Osteocyte (in vitro differentiated cells): ENCODE measurements around the gene ETS1. TPM values are rescaled to one million over a fixed set of nuclear protein-coding genes. Genes with fewer than 3 reads are reported as not detected.
A peak's percentile ranks its signal among the peaks of the same experiment; 100 is the strongest.

Experiments
- DNase-seq: peaks from one replicate; pipeline ENCODE4 v3.0.0; 2021; ENCODE audit warnings: mixed read lengths; ENCODE audit not compliant: unreplicated experiment; ENCODE audit errors: extremely low spot score
- H3K27ac Mint-ChIP-seq: one replicate; pipeline ENCODE4 v1.8.0; 2021; ENCODE audit warnings: mild to moderate bottlenecking, mixed read lengths; ENCODE audit not compliant: unreplicated experiment
- H3K27me3 Mint-ChIP-seq: one replicate; pipeline ENCODE4 v1.8.0; 2021; ENCODE audit warnings: mixed read lengths; ENCODE audit not compliant: unreplicated experiment
- H3K36me3 Mint-ChIP-seq: one replicate; pipeline ENCODE4 v1.8.0; 2021; ENCODE audit warnings: mixed read lengths; ENCODE audit not compliant: unreplicated experiment
- H3K4me1 Mint-ChIP-seq: one replicate; pipeline ENCODE4 v1.8.0; 2021; ENCODE audit warnings: mixed read lengths; ENCODE audit not compliant: unreplicated experiment
- H3K4me3 Mint-ChIP-seq: one replicate; pipeline ENCODE4 v1.8.0; 2021; ENCODE audit warnings: mild to moderate bottlenecking, moderate library complexity, mixed read lengths; ENCODE audit not compliant: unreplicated experiment
- H3K9me3 Mint-ChIP-seq: one replicate; pipeline ENCODE4 v1.8.0; 2021; ENCODE audit warnings: mixed read lengths; ENCODE audit not compliant: unreplicated experiment
- total RNA-seq: library from RNA; stranded (reverse); gene quantifications from 2 replicates; pipeline ENCODE4 v1.2.1, GENCODE V29; 2021
- TF ChIP-seq, protein P1 (sequence below): fragments of 200-600 bp; sonication (generic); IDR thresholded peaks from 2 replicates; pipeline ENCODE4 v1.5.0; 2021; ENCODE audit warnings: antibody characterized with exemption, mild to moderate bottlenecking, moderate library complexity

The ETS1 gene
- total RNA-seq, 1 donor from 2014 or later: 77.9 TPM

DNA sequence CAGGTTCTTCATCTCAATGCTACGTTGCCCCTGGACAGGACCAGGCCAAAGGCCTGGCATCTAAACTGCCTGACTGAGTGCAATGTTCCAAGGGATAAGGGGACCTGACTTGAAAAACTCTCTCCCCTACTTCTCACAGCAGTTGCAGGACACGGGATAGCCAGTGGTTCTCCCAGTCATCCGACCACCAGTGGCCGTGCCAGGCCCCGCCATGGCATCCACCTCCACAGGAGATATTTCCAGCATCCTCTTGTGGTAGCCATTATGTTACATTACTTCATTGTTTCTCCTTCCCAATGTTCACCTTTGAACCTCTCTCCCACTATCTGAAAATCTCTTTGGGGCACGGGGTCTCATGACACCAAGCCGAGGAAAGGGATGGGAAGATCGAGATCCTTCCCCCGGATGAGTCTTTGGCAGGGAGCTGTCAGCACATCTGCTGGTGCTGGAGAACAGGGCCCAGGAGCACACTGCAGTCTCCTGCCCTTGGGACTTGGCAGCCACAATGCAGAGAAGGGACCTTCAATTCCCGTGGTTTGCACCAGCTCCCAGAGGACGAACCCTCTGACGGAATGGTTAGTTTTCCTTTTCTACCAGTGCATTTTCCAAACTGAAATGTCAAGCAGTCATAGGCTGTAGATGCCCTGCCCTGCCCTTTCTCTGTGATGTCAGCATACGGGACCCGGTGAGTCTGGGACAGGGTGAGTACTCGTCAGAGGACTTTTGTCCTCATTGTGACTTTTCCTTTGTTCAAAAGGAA, 121.2 kb downstream of the ETS1 start:
- H3K36me3 Mint-ChIP-seq: peaks cover 65% of the 10 kb centered on the region
- H3K27me3 Mint-ChIP-seq: no peaks in the 10 kb centered on the region
- H3K4me3 Mint-ChIP-seq: no peak overlapping the region
- TF ChIP-seq, protein P1, sequence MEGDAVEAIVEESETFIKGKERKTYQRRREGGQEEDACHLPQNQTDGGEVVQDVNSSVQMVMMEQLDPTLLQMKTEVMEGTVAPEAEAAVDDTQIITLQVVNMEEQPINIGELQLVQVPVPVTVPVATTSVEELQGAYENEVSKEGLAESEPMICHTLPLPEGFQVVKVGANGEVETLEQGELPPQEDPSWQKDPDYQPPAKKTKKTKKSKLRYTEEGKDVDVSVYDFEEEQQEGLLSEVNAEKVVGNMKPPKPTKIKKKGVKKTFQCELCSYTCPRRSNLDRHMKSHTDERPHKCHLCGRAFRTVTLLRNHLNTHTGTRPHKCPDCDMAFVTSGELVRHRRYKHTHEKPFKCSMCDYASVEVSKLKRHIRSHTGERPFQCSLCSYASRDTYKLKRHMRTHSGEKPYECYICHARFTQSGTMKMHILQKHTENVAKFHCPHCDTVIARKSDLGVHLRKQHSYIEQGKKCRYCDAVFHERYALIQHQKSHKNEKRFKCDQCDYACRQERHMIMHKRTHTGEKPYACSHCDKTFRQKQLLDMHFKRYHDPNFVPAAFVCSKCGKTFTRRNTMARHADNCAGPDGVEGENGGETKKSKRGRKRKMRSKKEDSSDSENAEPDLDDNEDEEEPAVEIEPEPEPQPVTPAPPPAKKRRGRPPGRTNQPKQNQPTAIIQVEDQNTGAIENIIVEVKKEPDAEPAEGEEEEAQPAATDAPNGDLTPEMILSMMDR: no peak
- DNase-seq: no peak
- H3K27ac Mint-ChIP-seq: peak overlapping the region; percentile 95
- peaks cover 70% of the 10 kb centered on the region for H3K4me1 Mint-ChIP-seq
- H3K9me3 Mint-ChIP-seq: no peaks in the 10 kb centered on the region

DNA sequence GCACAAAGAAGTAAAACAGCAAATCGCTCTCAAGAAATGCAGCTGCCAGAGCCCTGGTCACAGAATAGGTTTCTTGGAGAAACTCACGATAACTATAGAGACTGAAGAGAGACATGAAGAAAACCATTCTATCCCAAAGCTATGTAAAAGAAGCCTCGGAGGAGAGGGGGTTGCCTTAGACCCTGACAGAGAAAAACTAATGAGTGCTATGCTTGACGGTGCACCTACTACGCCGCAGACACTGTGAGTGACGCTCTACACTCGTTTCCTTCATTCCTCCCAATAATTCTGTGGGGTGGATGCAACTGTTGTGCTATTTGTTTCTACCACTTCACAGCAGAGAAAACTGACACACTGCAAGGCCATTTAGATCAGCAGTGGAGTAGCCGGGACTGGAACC, 121.8 kb downstream of the ETS1 start:
- Mint-ChIP-seq H3K4me3 (no peak overlapping the region), H3K27ac (peak overlapping the region; percentile 95), H3K27me3 (no peaks in the 10 kb centered on the region), H3K9me3 (no peaks in the 10 kb centered on the region), H3K36me3 (peaks cover 71% of the 10 kb centered on the region), H3K4me1 (peaks cover 71% of the 10 kb centered on the region)
- TF ChIP-seq, protein P1: no peak
- DNase-seq: no peak

DNA sequence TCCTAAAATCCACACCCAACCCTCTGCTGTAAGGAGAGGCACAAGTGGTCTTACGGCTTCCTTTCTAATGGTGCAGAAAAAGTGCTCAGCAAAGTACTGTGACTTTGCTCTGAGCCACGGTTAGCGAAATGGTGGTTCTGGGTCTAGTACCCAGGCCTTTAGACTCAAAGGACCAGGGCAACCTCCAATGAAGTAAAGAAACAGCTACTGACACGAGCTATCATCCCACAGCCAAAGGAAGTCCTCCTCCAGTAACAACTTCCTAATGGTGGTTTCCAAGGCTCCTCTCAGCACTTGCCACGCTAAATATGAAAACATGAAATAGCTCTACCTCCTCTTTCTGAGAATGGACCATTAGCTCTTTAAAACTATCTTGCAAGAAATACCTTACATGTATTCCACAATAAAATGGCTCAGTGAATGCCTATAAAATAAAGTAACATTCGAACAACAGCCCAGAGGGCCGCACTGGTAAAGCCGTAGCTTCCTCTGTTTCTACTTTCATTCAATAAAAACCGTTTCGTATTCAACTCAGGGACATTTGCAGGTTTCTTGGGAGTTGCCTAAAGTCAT, 122.4 kb downstream of the ETS1 start:
- H3K4me3 Mint-ChIP-seq: no peak overlapping the region
- peak overlapping the region; percentile 75 for H3K27ac Mint-ChIP-seq
- H3K4me1 Mint-ChIP-seq: peaks cover 70% of the 10 kb centered on the region
- no peaks in the 10 kb centered on the region for H3K27me3 Mint-ChIP-seq
- TF ChIP-seq, protein P1: no peak
- peaks cover 72% of the 10 kb centered on the region for H3K36me3 Mint-ChIP-seq
- DNase-seq: no peak
- no peaks in the 10 kb centered on the region for H3K9me3 Mint-ChIP-seq

DNA sequence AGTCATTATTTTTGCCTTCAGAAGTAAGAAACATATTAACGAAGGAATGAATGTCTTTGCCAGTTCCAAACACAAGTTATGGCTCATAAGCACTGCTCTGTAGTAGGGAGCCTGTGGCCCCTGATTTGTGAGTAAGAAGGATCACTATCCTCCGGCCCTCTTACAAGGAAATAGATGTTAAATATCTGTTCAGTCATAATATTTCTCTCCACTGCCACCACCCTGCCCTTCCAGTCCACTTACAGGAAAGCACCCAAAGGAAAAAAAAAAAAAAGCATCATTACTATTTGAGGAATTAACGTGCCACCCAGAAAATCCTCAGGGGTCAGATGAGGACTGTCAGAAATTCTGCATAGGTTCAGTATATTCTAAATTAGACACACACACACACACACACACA, 123.4 kb downstream of the ETS1 start:
- H3K4me3 Mint-ChIP-seq: no peak overlapping the region
- DNase-seq: no peak

DNA sequence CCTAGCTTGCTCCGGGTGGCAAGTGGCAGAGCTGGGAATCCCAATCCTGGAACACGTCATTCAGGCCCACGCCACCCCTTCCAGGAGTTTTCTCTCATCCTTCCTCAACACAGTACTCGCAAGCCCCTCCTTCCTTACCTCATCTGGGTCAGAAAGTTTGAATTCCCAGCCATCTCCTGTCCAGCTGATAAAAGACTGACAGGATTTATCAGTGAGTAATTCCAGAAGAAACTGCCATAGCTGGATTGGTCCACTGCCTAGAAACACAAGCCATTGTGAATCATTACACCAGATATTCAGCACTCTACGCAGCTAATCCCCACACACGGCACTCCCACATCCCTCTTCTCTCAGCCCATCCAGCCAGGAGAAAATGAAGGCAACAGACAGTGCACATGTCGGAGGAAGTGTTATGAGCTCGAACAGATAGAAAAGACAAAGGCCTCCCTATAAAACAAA, 124.0 kb downstream of the ETS1 start:
- H3K36me3 Mint-ChIP-seq: peaks cover 67% of the 10 kb centered on the region
- H3K4me1 Mint-ChIP-seq: peaks cover 66% of the 10 kb centered on the region

More for the DNA sequence above, 123.4 kb downstream of the ETS1 start:
- Mint-ChIP-seq H3K27me3 (no peaks in the 10 kb centered on the region), H3K27ac (peak overlapping the region; percentile 75), H3K36me3 (peaks cover 70% of the 10 kb centered on the region), H3K9me3 (no peaks in the 10 kb centered on the region), H3K4me1 (peaks cover 66% of the 10 kb centered on the region)
- TF ChIP-seq, protein P1: no peak

More for the DNA sequence above, 124.0 kb downstream of the ETS1 start:
- DNase-seq: no peak
- Mint-ChIP-seq H3K27me3 (no peaks in the 10 kb centered on the region), H3K4me3 (no peak overlapping the region), H3K27ac (peak overlapping the region; percentile 75), H3K9me3 (no peaks in the 10 kb centered on the region)
- TF ChIP-seq, protein P1: no peak
